ENCODE data around the gene TSPAN10. TPM values are rescaled to one million over a fixed set of nuclear protein-coding genes. Genes with fewer than 3 reads are reported as not detected.

The TSPAN10 gene
- total and polyA plus RNA-seq, 2 experiments from 2014 or later: 2.6 to 4.7 TPM

- no peaks in the 10 kb centered on the region for H3K9me2 ChIP-seq (ENCODE audit: insufficient read depth)
- 90 to 91% methylated on average over 15 to 16 of the region's 17 CpGs for WGBS, 2 experiments (ENCODE audit: low coverage in 1 of 2, low lambda C conversion rate in 2 of 2, missing lambda C conversion rate in 2 of 2)
- in situ Hi-C loops (cut with MboI): no loop called here
- H3K79me2 ChIP-seq (ENCODE audit: insufficient read depth): peaks cover 57% of the 10 kb centered on the region
- H3K9ac ChIP-seq: no peak overlapping the region
- no peak overlapping the region for H3K27ac ChIP-seq
- H2AFZ ChIP-seq: no peak overlapping the region
- no peak overlapping the region for H3K4me3 ChIP-seq
- H3K4me2 ChIP-seq (ENCODE audit: unreplicated experiment): no peak overlapping the region
- H3F3A ChIP-seq (ENCODE audit: insufficient read depth): 0 out of 2 replicates have a peak, but pooled peaks cover 9% of the 10 kb centered on the region
- H3K4me1 ChIP-seq (ENCODE audit: insufficient read depth): 0 out of 2 replicates have a peak, but pooled peaks cover under 1% of the 10 kb centered on the region
- no peaks in the 10 kb centered on the region for H3K27me3 ChIP-seq (replicated peaks; ENCODE audit: insufficient read depth)
- H4K20me1 ChIP-seq (ENCODE audit: insufficient read depth): no peaks in the 10 kb centered on the region
- no peaks in the 10 kb centered on the region for H3K9me3 ChIP-seq (ENCODE audit: low read depth)
- H3K36me3 ChIP-seq (ENCODE audit: low read depth): no peaks in the 10 kb centered on the region; the same call in 1 of the 2 replicates
- no peak for DNase-seq
- TF ChIP-seq EZH2 (IDR thresholded peaks at IDR 0.05; ENCODE audit: insufficient read depth, poor library complexity, severe bottlenecking) (no peak), EZH2phosphoT487 (IDR thresholded peaks at IDR 0.05; ENCODE audit: insufficient read depth, low read depth) (no peak)
Observed at GRCh38 chr17:81676906-81677305, 39.9 kb downstream of the TSPAN10 start.

DNA sequence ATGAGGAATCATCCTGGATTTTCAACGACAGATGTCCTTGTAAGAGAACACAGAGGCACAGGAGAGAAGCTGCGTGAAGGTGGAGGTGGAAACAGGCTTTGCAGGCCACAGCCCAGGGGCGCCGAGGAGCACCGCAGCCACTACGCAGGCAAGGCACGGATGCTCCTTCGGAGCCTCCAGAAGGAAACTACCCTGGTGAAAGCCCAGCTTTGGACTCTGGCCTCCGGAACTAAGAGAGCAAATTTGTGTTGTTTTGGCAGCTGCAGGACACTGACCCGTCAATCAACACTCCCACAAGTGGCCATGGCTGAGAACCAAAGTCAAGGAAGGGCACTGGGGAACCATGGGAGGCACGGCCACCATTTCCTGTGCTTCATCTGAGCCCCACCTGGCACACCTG, 43.2 kb downstream of the TSPAN10 start:
- no peaks in the 10 kb centered on the region for H3K9me3 ChIP-seq (ENCODE audit: low read depth)

DNA sequence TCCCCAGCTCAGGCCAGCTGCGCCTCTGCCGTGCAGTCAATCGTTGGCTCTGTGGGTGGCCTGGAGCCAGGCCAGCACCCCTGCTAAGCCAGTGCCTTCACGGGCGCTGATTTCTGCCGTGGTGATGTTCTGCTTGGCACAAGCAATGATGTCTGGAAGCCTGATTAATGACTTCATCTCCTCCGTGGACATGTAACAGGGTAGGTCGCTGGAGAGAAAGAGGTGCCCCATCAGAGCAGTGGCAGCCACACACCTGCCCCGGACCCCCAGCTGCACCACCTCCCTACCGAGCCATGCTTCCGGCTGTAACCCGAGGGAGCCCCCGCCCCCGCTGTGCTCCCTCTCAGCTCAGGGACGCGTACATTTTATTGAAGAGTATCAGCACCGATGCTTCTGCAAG, 44.7 kb downstream of the TSPAN10 start:
- H3K27me3 ChIP-seq (replicated peaks; ENCODE audit: insufficient read depth): no peaks in the 10 kb centered on the region
- H3K9ac ChIP-seq: no peak overlapping the region
- H2AFZ ChIP-seq: no peak overlapping the region
- peaks cover 6% of the 10 kb centered on the region; the same call in 1 of the 2 replicates for H4K20me1 ChIP-seq (ENCODE audit: insufficient read depth)
- H3K4me3 ChIP-seq: no peak overlapping the region
- H3F3A ChIP-seq (ENCODE audit: insufficient read depth): peaks cover 7% of the 10 kb centered on the region
- H3K9me2 ChIP-seq (ENCODE audit: insufficient read depth): no peaks in the 10 kb centered on the region
- DNase-seq: peak; percentile 12
- H3K27ac ChIP-seq: no peak overlapping the region
- TF ChIP-seq EZH2 (IDR thresholded peaks at IDR 0.05; ENCODE audit: insufficient read depth, poor library complexity, severe bottlenecking) (no peak), EZH2phosphoT487 (IDR thresholded peaks at IDR 0.05; ENCODE audit: insufficient read depth, low read depth) (no peak)
- H3K79me2 ChIP-seq (ENCODE audit: insufficient read depth): peaks cover 90% of the 10 kb centered on the region
- WGBS, 2 experiments (ENCODE audit: low coverage in 1 of 2, low lambda C conversion rate in 2 of 2, missing lambda C conversion rate in 2 of 2): 65 to 68% methylated on average over 17 of the region's 17 CpGs
- no peaks in the 10 kb centered on the region for H3K9me3 ChIP-seq (ENCODE audit: low read depth)
- in situ Hi-C loops (cut with MboI): no loop called here
- H3K4me2 ChIP-seq (ENCODE audit: unreplicated experiment): no peak overlapping the region
- H3K4me1 ChIP-seq (ENCODE audit: insufficient read depth): peaks cover 23% of the 10 kb centered on the region
- H3K36me3 ChIP-seq (ENCODE audit: low read depth): peaks cover 13% of the 10 kb centered on the region

More for the DNA sequence above, 43.2 kb downstream of the TSPAN10 start:
- Histone ChIP-seq H4K20me1 (ENCODE audit: insufficient read depth) (no peaks in the 10 kb centered on the region), H3K27ac (no peak overlapping the region), H3K27me3 (replicated peaks; ENCODE audit: insufficient read depth) (no peaks in the 10 kb centered on the region), H2AFZ (no peak overlapping the region), H3K36me3 (ENCODE audit: low read depth) (no peaks in the 10 kb centered on the region; the same call in 1 of the 2 replicates), H3K4me1 (ENCODE audit: insufficient read depth) (peaks cover 15% of the 10 kb centered on the region), H3K9ac (no peak overlapping the region), H3K79me2 (ENCODE audit: insufficient read depth) (peaks cover 81% of the 10 kb centered on the region), H3K4me3 (no peak overlapping the region), H3K9me2 (ENCODE audit: insufficient read depth) (no peaks in the 10 kb centered on the region), H3F3A (ENCODE audit: insufficient read depth) (peaks cover 13% of the 10 kb centered on the region), H3K4me2 (ENCODE audit: unreplicated experiment) (no peak overlapping the region)
- in situ Hi-C loops (cut with MboI): no loop called here
- WGBS, 2 experiments (ENCODE audit: low coverage in 1 of 2, low lambda C conversion rate in 2 of 2, missing lambda C conversion rate in 2 of 2): 85 to 88% methylated on average over 11 of the region's 11 CpGs
- no peak for TF ChIP-seq EZH2phosphoT487 (IDR thresholded peaks at IDR 0.05; ENCODE audit: insufficient read depth, low read depth)
- no peak for TF ChIP-seq EZH2 (IDR thresholded peaks at IDR 0.05; ENCODE audit: insufficient read depth, poor library complexity, severe bottlenecking)
- DNase-seq: no peak

DNA sequence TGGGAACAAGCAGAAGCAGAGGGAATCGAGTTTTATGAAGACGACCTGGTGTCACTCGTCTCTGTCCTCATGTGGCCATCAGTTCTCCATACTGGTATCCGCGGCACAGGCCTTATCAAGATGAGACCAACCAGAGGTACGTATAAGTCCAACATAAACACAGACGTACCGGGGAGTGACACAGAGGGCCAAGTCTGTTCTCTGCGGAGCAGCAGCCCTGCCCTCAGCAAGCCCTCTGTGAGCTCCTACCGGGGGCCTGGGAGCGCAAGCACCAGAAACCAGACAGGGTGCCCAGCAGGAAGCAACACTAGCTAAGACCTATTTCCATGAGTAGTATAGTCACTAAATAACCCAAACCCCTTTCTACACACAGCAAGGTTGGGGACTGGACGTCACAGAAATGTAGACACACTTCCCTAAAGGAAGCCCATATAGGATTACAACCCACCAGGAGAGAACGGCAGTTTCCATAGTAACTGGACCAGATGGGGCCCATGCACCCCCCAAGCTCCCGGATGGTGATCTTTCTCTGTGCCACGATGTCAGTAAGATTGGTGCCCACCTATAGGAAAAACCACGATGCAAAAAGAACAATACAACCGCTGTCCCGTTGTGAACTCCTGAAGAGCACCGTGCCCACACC, 45.7 kb downstream of the TSPAN10 start:
- Histone ChIP-seq H3F3A (ENCODE audit: insufficient read depth) (peaks cover 7% of the 10 kb centered on the region), H3K4me2 (ENCODE audit: unreplicated experiment) (peak overlapping the region; percentile 88), H3K9ac (peak overlapping the region; percentile 93), H3K36me3 (ENCODE audit: low read depth) (peaks cover 19% of the 10 kb centered on the region), H3K79me2 (ENCODE audit: insufficient read depth) (peaks cover 91% of the 10 kb centered on the region), H3K9me2 (ENCODE audit: insufficient read depth) (no peaks in the 10 kb centered on the region), H4K20me1 (ENCODE audit: insufficient read depth) (peaks cover 6% of the 10 kb centered on the region; the same call in 1 of the 2 replicates), H3K4me1 (ENCODE audit: insufficient read depth) (peaks cover 23% of the 10 kb centered on the region), H3K4me3 (peak overlapping the region; percentile 86), H3K27me3 (replicated peaks; ENCODE audit: insufficient read depth) (no peaks in the 10 kb centered on the region), H3K27ac (peak overlapping the region; percentile 73), H2AFZ (peak overlapping the region; percentile 68), H3K9me3 (ENCODE audit: low read depth) (no peaks in the 10 kb centered on the region)
- DNase-seq: peak; percentile 51
- TF ChIP-seq EZH2phosphoT487 (IDR thresholded peaks at IDR 0.05; ENCODE audit: insufficient read depth, low read depth) (no peak), EZH2 (IDR thresholded peaks at IDR 0.05; ENCODE audit: insufficient read depth, poor library complexity, severe bottlenecking) (no peak)
- WGBS, 2 experiments (ENCODE audit: low coverage in 1 of 2, low lambda C conversion rate in 2 of 2, missing lambda C conversion rate in 2 of 2): 20 to 21% methylated on average over 19 of the region's 19 CpGs
- in situ Hi-C loops (cut with MboI): no loop called here

All from GM23248 (cell line).